GM12801 (cell line): ENCODE results near the gene CC2D1B.

Experiments used
- TF ChIP-seq, protein P1 (sequence below): IDR thresholded peaks from one replicate; pipeline ENCODE4 v1.5.1; 2011; ENCODE audit warnings: control low read depth; ENCODE audit not compliant: insufficient read length; ENCODE audit errors: extremely low read depth

The CC2D1B gene

DNA sequence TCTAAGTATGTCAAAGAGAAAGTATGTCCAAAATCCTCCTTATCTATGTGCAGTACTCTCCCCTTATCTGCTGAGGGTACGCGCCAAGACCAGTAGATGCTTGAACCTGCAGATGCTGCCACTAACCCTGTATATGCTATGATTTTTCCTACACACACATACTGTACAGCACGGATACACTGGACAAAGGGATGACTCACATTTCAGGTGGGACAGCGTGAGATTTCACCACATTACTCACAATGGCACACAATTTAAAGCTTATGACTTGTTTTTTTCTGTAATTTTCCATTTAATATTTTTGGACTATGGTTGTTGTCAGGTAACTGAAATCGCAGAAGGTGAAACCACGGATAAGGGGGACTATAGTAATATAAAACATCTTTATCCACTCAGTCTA lies 34.1 kb upstream of the CC2D1B start:
- TF ChIP-seq, protein P1, sequence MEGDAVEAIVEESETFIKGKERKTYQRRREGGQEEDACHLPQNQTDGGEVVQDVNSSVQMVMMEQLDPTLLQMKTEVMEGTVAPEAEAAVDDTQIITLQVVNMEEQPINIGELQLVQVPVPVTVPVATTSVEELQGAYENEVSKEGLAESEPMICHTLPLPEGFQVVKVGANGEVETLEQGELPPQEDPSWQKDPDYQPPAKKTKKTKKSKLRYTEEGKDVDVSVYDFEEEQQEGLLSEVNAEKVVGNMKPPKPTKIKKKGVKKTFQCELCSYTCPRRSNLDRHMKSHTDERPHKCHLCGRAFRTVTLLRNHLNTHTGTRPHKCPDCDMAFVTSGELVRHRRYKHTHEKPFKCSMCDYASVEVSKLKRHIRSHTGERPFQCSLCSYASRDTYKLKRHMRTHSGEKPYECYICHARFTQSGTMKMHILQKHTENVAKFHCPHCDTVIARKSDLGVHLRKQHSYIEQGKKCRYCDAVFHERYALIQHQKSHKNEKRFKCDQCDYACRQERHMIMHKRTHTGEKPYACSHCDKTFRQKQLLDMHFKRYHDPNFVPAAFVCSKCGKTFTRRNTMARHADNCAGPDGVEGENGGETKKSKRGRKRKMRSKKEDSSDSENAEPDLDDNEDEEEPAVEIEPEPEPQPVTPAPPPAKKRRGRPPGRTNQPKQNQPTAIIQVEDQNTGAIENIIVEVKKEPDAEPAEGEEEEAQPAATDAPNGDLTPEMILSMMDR = no peak

DNA sequence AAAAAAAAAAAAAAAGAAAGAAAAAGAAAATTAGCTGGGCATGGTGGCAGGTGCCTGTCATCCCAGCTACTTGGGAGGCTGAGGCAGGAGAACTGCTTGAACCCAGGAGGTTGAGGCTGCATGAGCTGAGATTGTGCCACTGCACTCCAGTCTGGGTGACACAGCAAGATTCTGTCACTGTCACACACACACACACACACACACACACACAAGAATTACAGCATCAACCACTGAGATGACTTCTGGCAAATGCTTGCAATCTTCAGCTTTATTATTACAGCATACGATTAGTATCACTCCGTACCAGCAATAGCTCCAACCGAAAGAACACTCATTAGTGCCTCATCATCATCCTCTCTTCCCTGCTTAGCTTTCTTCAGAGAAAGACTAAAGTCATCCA lies 33.6 kb upstream of the CC2D1B start:
- TF ChIP-seq, protein P1 = no peak

GRCh38 chr1:52393174-52393573 lies 27.2 kb upstream of the CC2D1B start:
- TF ChIP-seq, protein P1 = no peak

DNA sequence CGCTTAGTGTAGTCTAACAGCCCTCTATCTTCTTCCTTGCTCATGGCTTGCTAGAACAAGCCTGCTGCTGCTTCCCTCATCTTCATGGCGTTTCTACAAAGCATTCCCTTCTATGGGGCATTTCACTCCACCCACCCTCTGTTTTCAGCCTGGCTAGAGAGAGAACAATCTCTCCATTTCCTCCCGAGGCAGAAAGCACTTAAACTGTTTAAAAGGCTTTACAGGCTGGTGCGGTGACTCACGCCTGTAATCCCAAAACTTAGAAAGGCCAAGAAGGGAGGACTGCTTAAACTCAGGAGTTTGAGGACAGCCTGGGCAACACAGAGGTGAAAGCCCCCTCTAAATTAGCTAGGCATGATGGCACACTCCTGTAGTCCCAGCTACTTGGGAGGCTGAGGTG lies 20.5 kb upstream of the CC2D1B start:
- TF ChIP-seq, protein P1 = no peak

GRCh38 chr1:52385376-52385775 lies 19.4 kb upstream of the CC2D1B start:
- TF ChIP-seq, protein P1 = no peak

DNA sequence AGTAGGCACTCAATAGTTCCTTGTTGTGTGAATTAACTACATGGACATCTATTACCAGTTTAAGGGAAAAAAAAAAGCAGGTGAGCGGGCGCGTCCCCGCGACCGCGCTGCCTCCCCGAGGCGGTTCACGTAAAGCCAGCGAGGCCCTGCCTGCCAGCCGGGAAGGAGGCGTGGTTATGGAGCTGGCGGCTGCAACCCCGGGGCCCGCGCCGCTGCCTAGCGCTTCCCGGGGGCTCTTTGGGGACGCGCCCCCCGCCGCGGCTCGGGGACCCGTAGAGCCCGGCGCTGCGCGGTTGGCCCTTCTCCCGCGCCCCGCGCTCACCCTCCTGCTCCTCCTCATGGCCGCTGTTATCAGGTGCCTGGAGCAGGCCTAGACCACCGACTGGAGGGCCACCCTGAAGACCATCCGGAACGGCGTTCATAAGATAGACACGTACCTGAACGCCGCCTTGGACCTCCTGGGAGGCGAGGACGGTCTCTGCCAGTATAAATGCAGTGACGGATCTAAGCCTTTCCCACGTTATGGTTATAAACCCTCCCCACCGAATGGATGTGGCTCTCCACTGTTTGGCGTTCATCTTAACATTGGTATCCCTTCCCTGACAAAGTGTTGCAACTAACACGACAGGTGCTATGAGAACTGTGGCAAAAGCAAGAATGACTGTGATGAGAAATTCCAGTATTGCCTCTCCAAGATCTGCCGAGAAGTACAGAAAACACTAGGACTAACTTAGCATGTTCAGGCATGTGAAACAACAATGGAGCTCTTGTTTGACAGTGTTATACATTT lies 2.6 kb upstream of the CC2D1B start:
- TF ChIP-seq, protein P1 = no peak

- TF ChIP-seq, protein P1 = no peak
Measured at GRCh38 chr1:52367272-52367671, 1.3 kb upstream of the CC2D1B start.
